HepG2 (cell line): ENCODE data around the gene XXYLT1. TPM values are rescaled to one million over a fixed set of nuclear protein-coding genes. Genes with fewer than 3 reads are reported as not detected.

Experiments
- HCFC1 ChIP-seq: fragments of 150-350 bp; IDR thresholded peaks from 2 replicates; pipeline ENCODE4 v1.6.1; 2014; ENCODE audit warnings: low read depth, low read length
- MEF2D ChIP-seq: sonication (generic); formaldehyde crosslinking; IDR thresholded peaks from 2 replicates; pipeline ENCODE4 v1.5.1; 2020; ENCODE audit warnings: mild to moderate bottlenecking, missing genetic modification reagents
- NCOR1 ChIP-seq: fragments of 200-600 bp; sonication (generic); IDR thresholded peaks from 2 replicates; pipeline ENCODE4 v1.7.0; 2017; ENCODE audit warnings: antibody characterized with exemption, low read length, borderline replicate concordance
- NR2C2 ChIP-seq: sonication (generic); formaldehyde crosslinking; IDR thresholded peaks from 2 replicates; pipeline ENCODE4 v1.4.0; 2020; ENCODE audit warnings: missing genetic modification reagents, mild to moderate bottlenecking, moderate library complexity, borderline replicate concordance
- NR2F6 ChIP-seq, 2 experiments: IDR thresholded peaks; 2 replicates each; pipeline ENCODE4 v1.6.1; 2016; ENCODE audit warnings: antibody characterized with exemption in 1 of 2, mild to moderate bottlenecking in 1 of 2
- SP5 ChIP-seq: IDR thresholded peaks from 2 replicates; pipeline ENCODE4 v1.6.1; 2016; ENCODE audit warnings: low read depth, borderline replicate concordance
- ZBTB26 ChIP-seq: IDR thresholded peaks from 2 replicates; pipeline ENCODE4 v1.6.1; 2016; ENCODE audit warnings: missing compliant biosample characterization, missing genetic modification reagents, borderline replicate concordance
- ZGPAT ChIP-seq: IDR thresholded peaks from 2 replicates; pipeline ENCODE4 v1.6.1; 2016; ENCODE audit warnings: mild to moderate bottlenecking
- ZNF264 ChIP-seq: sonication (generic); formaldehyde crosslinking; IDR thresholded peaks from 2 replicates; pipeline ENCODE4 v1.4.0; 2020; ENCODE audit warnings: missing genetic modification reagents
- ZNF614 ChIP-seq: IDR thresholded peaks from 2 replicates; pipeline ENCODE4 v1.6.1; 2018; ENCODE audit warnings: missing biosample characterization, missing genetic modification reagents, inconsistent platforms, borderline replicate concordance
- ZNF616 ChIP-seq: sonication (generic); formaldehyde crosslinking; IDR thresholded peaks from 2 replicates; pipeline ENCODE4 v1.5.0; 2020; ENCODE audit warnings: low read depth, mild to moderate bottlenecking, missing genetic modification reagents
- ZNF740 ChIP-seq: sonication (generic); formaldehyde crosslinking; IDR thresholded peaks from 2 replicates; pipeline ENCODE4 v1.4.0; 2020; ENCODE audit warnings: missing genetic modification reagents
- polyA plus RNA-seq, 8 experiments: library from polyadenylated mRNA; depleted of rRNA in 3 of 8; stranded (reverse) in 7 of 8; unstranded in 1 of 8; fragments of >200 nt; fragmentation: Illumina TruSeq in 4 of 8; extraction: Trizol in 4 of 8; gene quantifications; 2 replicates each; pipeline versions ENCODE4 v1.2.1 to v1.2.3, GENCODE V29; 2011 to 2016; ENCODE audit warnings: low read depth in 4 of 8, missing spikeins in 1 of 8, mixed read lengths in 1 of 8; ENCODE audit not compliant: insufficient read depth in 1 of 8
- total RNA-seq, 5 experiments: library from RNA; depleted of rRNA; stranded (reverse); fragments of >200 nt; fragmentation: Illumina TruSeq; extraction: Trizol; gene quantifications; 2 replicates each; pipeline ENCODE4 v1.2.3, GENCODE V29; 2016; ENCODE audit warnings: low read depth in 1 of 5
- TF ChIP-seq, protein P1 (sequence below): sonication (generic); formaldehyde crosslinking; conservative IDR thresholded peaks from 2 replicates; pipeline ENCODE4 v1.4.0; 2020; ENCODE audit warnings: missing genetic modification reagents
- TF ChIP-seq, protein P2 (sequence below): sonication (generic); formaldehyde crosslinking; IDR thresholded peaks from 2 replicates; pipeline ENCODE4 v1.9.0; 2021; ENCODE audit warnings: missing genetic modification reagents, mild to moderate bottlenecking, borderline replicate concordance
- TF ChIP-seq, protein P3 (sequence below): sonication (generic); formaldehyde crosslinking; IDR thresholded peaks from 2 replicates; pipeline ENCODE4 v1.5.1; 2020; ENCODE audit warnings: mild to moderate bottlenecking, missing genetic modification reagents, borderline replicate concordance

Gene XXYLT1
- total and polyA plus RNA-seq, 2 of the 13 experiments (the other 11 are each of a cell fraction or from before 2014, with no cell fraction given): 17.7 to 19.0 TPM

- TF ChIP-seq ZNF740 (CRISPR knock-in tag) (no peak), NCOR1 (peak; percentile 74; the same call in 1 of the 2 replicates), HCFC1 (no peak), SP5 (CRISPR knock-in tag) (peak; percentile 90), ZNF264 (CRISPR knock-in tag) (peak; percentile 72), ZGPAT (CRISPR knock-in tag) (peak; percentile 92), NR2F6 (IDR thresholded peaks at IDR 0.05) (peak; percentile 63), NR2F6 (CRISPR knock-in tag; IDR thresholded peaks at IDR 0.05) (peak; percentile 90), MEF2D (CRISPR knock-in tag) (peak; percentile 84), ZBTB26 (CRISPR knock-in tag) (0 out of 2 replicates have a peak, but pooled peaks have one; percentile 59), ZNF614 (CRISPR knock-in tag) (peak; percentile 80), ZNF616 (CRISPR knock-in tag) (no peak), NR2C2 (peak; percentile 57; the same call in 1 of the 2 replicates)
- TF ChIP-seq, protein P1, sequence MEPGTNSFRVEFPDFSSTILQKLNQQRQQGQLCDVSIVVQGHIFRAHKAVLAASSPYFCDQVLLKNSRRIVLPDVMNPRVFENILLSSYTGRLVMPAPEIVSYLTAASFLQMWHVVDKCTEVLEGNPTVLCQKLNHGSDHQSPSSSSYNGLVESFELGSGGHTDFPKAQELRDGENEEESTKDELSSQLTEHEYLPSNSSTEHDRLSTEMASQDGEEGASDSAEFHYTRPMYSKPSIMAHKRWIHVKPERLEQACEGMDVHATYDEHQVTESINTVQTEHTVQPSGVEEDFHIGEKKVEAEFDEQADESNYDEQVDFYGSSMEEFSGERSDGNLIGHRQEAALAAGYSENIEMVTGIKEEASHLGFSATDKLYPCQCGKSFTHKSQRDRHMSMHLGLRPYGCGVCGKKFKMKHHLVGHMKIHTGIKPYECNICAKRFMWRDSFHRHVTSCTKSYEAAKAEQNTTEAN: peak; percentile 87; the same call in 1 of the 2 replicates
- TF ChIP-seq, protein P2, sequence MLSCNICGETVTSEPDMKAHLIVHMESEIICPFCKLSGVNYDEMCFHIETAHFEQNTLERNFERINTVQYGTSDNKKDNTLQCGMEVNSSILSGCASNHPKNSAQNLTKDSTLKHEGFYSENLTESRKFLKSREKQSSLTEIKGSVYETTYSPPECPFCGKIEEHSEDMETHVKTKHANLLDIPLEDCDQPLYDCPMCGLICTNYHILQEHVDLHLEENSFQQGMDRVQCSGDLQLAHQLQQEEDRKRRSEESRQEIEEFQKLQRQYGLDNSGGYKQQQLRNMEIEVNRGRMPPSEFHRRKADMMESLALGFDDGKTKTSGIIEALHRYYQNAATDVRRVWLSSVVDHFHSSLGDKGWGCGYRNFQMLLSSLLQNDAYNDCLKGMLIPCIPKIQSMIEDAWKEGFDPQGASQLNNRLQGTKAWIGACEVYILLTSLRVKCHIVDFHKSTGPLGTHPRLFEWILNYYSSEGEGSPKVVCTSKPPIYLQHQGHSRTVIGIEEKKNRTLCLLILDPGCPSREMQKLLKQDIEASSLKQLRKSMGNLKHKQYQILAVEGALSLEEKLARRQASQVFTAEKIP: no peak
- TF ChIP-seq, protein P3, sequence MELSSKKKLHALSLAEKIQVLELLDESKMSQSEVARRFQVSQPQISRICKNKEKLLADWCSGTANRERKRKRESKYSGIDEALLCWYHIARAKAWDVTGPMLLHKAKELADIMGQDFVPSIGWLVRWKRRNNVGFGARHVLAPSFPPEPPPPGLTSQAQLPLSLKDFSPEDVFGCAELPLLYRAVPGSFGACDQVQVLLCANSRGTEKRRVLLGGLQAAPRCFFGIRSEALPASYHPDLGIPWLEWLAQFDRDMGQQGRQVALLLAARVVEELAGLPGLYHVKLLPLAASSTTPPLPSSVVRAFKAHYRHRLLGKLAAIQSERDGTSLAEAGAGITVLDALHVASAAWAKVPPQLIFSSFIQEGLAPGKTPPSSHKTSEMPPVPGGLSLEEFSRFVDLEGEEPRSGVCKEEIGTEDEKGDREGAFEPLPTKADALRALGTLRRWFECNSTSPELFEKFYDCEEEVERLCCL (CRISPR knock-in tag): 0 out of 2 replicates have a peak, but pooled peaks have one; percentile 46
Observed at GRCh38 chr3:195162033-195162669, 108.8 kb downstream of the XXYLT1 start (continued).
